ENCODE measurements around the gene CEACAM19.
"Not testable (repeated sequence)": the region's sequence is repeated elsewhere in the genome, so short reads cannot be mapped to it uniquely, and the experiment has no call there.

Gene CEACAM19

DNA sequence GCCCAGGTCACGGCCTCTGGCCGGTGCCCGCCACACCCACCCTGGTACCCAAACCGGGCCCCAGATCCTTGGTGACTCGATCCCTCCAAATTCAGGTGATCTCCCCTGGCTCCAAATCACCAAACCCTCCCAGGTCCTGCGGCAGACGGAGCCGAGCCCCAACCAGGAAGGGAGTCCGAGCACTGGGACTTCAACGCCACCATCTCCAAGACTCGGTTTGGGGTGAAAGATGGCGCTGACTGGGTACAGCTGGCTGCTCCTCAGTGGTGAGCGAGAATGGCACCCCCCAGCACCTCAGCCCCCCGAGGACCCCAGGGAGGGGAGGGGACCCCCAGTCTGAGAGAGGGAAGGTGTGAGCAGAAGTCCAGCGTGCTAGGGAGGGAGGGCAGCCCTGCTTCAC is 29.9 kb downstream of the CEACAM19 start:
- DNase-seq (ENCODE audit: low spot score), result no peak

DNA sequence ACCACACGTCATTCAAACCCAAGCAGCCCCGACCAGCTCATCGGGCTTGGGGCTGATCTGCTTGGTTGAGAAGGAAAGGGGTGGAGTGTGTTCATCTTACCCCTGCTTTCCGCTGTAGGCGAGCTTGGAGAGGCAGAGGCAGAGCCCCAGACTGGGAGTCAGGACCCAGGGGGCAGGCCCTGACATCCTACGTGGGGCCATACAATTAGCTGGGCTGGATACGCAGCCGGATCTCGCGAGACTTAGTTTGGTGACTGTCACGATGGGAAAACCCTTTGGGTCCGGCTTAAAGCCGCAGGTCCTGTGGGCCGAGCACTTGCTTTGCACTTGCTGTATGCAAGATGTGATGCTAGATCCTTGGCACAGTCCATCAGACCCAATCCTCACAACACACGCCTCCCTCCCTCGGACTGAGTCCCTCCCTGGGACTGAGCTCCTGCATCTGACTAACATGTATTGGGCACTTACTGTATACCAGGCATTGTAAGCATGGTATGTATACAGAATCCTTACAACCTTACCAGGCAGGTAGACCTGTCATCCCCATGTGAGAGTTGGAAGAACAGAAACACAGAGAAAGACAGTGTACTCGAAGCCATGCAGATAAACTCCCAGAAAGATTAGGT is 31.4 kb downstream of the CEACAM19 start:
- no peak for DNase-seq (ENCODE audit: low spot score)

DNA sequence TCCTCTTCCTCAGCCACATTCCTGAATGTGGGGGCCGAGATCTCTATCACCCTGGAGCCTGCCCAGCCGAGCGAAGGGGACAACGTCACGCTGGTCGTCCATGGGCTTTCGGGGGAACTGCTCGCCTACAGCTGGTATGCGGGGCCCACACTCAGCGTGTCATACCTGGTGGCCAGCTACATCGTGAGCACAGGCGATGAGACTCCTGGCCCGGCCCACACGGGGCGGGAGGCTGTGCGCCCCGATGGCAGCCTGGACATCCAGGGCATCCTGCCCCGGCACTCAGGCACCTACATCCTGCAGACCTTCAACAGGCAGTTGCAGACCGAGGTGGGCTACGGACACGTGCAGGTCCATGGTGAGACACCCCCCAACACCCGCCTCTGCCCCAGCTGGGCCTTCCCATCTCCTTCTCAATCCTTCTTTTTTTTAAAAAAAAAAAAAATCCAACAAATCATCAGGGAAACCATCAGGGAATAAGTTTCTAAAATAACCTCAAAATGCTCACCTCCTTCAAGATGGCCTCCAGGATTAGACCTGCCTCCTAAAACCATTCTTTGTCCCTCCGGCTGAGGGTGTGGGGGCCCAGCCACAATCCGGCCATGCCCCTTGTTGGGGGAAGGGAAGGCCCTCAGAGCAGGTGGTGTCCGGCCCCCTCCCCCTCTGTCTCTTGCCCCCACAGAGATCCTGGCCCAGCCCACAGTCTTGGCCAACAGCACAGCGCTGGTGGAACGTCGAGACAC is 32.2 kb downstream of the CEACAM19 start:
- no peak for DNase-seq (ENCODE audit: low spot score)

DNA sequence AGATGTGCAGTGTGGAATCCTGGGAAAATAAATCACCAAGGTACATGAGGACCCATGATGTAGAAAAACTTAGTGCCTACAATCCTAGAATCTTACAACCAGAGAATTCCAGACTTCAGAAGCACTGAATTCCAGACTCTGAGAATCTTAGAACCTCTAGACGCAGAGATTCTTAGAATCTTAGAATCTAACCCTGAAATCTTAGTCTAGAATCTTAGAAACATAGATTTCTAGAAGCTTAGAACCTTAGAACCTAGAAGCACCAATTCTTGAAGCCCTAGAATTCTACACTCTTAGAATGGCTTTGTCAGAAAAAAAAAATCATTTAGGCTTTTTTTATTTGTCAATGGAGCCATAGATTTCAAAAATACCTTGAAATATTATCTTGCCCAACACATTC is 33.7 kb downstream of the CEACAM19 start:
- DNase-seq (ENCODE audit: low spot score), result no peak

DNA sequence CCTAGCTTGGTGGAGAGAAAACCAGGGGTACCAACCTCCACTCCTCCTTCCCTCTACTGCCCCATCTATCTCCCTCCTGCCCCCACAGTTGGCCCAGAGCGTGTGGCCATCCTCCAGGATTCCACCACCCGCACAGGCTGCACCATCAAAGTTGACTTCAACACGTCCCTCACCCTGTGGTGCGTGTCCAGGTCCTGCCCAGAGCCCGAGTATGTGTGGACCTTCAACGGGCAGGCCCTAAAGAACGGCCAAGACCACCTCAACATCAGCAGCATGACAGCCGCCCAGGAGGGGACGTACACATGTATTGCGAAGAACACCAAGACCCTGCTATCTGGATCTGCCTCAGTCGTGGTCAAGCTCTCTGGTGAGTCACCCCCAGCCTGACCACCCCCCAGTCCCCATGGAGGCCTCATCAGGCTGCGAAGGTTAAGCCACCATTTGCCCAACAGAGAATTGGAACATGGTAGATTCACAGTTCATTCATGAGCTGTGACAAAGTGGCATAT is 34.3 kb downstream of the CEACAM19 start:
- DNase-seq (ENCODE audit: low spot score), result no peak

DNA sequence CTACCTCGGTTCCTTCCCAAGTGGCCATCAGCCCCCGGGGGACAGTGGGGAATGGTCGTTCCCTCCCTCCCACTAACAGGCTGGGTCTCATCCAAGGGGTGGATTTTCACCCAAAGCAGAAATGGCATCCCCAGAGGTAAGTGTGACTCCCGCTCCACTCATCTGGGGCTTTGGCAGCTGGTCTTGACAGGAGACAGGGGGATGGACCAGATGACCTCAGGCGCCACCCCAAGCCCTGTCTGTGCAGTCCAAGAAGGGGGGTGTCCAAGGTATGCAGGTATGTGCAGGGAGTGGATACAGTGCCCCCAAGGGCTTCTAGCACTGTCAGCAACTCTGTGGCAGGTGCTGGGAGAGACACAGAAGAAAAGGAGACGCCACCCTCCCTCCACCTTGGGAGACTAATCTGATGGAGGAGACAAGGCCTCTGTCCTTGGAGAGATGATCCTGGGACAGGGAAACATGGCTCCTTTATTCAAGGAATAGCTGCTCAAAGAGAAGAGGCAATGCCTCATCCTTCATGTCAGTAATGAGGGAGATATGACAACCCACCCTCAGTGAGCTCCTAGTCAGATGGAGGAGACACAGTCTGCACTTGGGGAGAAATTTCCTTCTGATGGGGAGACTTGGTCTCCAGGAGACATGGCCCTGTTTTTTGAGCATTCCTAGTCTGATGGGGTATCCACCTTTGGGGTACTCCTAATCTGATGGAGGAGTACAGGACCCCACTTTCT is 35.4 kb downstream of the CEACAM19 start:
- DNase-seq (ENCODE audit: low spot score), result no peak

DNA sequence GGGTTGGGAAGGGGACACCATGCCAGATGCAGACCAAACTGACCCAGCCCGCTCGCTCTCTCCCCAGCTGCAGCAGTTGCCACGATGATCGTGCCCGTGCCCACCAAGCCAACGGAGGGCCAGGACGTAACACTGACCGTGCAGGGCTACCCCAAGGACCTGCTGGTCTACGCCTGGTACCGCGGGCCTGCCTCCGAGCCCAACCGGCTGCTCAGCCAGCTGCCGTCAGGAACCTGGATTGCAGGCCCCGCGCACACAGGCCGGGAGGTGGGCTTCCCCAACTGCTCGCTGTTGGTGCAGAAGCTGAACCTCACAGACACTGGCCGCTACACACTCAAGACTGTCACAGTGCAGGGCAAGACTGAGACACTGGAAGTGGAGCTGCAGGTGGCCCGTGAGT is 36.5 kb downstream of the CEACAM19 start:
- no peak for DNase-seq (ENCODE audit: low spot score)

DNA sequence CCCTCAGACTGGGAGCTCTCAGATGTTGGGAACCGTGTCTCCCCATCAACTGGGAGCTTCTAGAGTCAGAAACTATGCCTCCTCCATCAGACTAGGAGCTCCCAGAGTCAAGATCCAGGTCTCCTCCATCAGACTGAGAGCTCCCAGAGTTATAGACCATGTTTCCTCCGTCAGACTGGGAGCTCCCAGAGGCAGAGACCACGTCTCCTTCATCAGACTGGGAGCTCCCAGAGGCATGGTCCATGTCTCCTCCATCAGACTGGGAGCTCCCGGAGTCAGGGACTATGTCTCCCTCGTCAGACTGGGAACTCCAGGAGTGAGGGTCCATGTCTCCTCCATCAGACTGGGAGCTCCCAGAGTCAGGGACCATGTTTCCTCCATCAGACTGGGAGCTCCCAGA is 37.7 kb downstream of the CEACAM19 start:
- DNase-seq (ENCODE audit: low spot score), result no peak

DNA sequence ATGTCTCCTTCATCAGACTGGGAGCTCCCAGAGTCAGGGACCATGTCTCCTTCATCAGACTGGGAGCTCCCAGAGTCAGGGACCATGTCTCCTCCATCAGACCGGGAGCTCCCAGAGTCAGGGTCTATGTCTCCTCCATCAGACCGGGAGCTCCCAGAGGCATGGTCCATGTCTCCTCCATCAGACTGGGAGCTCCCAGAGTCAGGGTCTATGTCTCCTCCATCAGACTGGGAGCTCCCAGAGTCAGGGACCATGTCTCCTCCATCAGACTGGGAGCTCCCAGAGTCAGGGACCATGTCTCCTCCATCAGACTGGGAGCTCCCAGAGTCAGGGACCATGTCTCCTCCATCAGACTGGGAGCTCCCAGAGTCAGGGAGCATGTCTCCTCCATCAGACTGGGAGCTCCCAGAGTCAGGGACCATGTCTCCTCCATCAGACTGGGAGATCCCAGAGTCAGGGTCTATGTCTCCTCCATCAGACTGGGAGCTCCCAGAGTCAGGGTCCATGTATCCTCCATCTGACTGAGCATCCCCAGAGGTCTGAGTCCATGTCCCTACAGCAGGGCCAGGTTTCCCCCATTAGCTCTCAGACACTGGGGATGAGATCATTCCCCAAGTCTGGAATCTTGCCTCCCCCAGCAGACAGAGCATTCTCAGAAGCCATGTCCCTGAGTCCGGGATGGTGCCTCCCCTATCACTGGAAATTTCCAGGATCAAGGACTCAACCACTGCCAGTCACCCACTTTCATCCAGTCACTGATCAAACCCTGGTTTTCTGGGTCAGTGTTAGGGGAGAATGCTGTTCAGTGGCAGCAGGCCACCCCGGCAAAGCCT is 38.4 kb downstream of the CEACAM19 start:
- not testable (repeated sequence) for DNase-seq (ENCODE audit: low spot score)

DNA sequence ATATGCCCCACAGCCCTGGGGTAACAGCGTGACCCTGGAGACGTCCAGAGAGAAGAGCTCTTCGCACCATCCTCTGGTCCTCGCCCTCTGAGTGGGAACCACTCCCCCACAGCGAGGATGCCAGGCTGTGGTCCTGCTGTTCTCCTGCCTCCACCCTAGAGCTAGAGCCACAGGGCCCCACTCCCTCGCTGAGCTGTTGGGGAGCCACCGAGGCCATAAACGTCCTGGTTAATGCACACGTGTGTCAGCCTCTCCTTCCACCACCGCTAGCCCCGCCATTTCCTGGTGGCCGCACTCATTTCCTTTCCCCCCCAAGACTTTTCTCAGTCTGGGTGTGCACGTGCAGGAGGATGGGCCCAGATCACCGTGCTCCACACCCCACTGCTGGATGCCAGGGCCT is 39.2 kb downstream of the CEACAM19 start:
- no peak for DNase-seq (ENCODE audit: low spot score)

DNA sequence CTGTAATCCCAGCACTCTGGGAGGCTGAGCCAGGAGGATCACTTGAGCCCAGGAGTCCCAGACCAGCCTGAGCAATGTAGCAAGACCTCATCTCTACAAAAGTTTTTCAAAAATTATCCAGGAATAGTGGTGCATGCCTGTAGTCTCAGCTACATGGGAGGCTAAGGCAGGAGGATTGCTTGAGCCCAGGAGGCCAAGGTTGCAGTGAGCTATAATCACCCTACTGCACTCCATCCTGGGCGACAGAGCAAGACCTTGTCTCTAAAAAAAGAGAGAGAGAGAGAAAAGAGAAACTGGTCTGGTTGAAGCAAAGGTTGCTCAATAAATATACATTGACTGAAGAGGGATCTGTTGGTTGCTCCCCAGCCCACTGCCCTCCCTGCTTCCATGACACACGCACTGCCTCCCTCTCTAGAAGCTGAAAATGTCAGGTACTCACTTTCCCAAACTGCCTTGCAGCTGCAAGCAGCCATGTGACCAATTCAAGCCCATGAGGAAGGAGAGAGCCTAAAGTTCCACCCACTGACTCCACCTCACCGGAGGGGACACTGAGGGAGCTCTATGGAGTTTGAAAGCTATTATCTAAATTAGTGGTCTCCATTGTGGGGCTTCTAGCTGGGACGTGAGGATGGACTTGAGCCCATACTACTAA is 41.7 kb downstream of the CEACAM19 start:
- no peak for DNase-seq (ENCODE audit: low spot score)

DNA sequence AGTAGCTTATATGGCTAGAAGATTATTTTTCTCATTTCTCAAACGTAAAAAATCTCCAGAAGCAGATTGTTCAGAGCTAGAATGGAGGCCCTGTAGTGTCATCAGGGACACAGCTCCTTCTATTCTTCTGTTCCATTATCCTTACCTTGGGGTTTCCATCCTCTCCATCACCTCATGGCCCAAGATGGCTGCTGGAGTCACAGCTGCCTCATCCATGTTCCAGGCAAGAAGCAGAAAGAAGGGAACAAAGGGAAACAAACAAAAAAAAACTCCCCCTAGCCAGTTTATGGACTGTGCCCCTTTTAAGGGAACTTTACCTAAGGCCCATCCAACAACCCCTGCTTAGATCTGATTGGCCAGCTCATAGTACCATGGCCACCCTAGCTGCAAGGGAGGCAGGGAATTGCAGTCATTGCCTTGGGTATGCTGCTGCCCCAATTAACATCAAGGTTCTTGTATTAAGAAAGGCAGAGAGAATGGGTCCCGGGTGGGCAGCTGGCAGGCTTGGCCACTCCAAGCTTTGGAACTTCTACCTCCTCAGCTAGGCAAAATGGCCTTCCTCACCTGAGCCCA is 43.4 kb downstream of the CEACAM19 start:
- DNase-seq (ENCODE audit: low spot score), result no peak

DNA sequence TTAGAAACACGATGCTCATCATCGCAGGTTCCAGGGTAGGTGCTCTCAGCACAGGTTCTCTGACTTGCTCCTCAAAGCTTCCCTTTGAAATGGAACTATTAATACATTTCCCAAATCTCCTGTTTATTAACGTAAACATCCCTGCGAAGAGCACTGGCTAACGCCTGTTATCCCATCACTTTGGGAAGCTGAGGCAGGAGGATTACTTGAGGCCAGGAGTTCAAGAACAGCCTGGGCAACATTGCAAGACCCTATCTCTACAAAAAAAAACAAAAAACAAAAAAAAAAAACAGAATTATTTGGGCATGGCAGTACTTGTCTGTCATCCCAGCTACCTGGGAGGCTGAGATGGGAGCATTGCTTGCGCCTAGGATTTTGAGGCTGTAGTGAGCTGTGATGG is 46.3 kb downstream of the CEACAM19 start:
- no peak for DNase-seq (ENCODE audit: low spot score)

DNA sequence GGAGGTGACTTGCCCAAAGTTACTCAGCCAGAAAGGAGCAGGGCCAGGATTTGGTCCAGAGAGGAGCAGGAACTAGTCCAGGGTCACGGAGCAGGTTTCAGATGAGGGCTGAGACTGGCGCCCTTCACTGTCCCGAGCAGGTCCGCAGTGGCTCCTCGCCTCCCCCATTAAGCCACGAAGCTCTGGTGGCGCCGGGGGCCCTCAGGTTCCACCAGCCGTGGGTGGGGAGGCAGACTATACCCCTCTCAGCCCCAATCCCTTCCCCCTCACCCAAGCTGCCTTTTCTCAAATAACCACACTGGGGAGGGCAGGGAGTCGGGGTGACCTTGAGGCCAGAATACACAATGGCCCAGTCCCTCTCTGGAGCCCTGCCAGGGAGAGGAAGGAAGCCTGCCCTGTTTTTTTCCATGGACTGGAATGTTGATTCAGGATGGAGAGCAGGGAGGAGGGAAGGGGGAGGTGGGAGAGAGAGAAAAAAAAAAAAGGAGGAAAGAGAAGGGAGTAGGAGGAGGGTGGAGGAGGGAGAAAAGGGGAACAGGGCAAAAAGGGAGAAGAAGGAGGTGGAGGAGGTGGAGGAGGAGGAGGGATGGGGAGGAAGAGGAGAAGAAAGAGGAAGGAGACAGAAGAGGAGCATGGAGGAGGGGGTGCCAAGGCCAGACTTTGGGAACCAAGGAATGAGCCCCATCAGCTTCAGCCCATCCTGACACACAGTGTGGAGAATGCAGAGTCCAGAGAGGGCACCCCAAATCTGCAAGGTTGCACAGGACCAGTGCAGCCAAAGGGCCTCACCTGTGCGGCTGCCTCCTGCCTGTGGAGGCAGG is 47.4 kb downstream of the CEACAM19 start:
- no peak for DNase-seq (ENCODE audit: low spot score)

DNA sequence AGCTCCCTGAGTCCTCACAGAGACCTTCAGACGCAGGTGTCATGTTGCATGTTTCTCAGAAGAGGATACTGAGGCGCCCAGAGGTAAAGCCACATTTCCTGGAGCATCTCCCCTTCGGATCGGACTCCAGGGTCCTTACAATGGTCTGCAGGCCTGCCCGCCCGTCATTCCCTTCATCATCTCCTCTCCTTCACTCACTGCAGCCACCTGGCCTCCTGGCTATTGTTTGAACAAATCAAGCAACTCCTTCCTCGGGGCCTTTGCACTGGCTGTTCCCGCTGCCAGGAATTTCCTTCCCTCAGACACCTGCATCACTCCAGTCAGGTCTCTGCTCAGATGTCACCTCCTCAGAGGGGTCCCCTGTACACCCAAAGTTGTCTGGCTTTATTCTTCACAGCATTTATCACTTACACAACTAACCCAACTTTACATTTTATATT is 48.0 kb downstream of the CEACAM19 start:
- no peak for DNase-seq (ENCODE audit: low spot score)

DNA sequence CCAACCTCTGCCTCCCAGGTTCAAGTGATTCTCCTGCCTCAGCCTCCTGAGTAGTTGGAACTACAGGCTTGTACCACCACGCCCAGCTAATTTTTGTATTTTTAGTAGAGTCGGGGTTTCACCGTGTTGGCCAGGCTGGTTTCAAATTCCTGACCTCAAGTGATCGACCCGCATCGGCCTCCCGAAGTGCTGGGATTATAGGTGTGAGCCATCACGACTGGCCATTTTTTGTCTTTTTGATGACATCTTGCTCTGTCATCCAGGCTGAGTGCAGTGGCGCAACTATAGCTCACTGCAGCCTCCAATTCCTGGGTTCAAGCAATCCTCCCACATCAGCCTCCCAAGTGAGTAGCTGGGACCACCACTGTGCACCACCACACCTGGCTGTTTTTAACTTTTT is 49.1 kb downstream of the CEACAM19 start:
- DNase-seq (ENCODE audit: low spot score), result not testable (repeated sequence)

DNA sequence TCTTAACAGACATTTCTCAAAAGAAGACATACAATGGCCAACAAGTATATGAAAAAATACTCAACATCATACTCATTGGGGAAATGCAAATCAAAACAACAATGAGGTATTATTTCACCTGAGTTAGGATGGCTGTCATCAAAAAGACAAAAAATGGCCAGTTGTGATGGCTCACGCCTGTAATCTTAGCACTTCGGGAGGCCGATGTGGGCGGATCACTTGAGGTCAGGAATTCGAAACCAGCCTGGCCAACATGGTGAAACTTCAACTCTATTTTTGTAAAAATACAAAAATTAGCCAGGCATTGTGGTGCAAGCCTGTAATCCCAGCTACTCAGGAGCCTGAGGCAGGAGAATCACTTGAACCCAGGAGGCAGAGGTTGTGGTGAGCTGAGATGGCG is 49.7 kb downstream of the CEACAM19 start:
- no peak for DNase-seq (ENCODE audit: low spot score)

DNA sequence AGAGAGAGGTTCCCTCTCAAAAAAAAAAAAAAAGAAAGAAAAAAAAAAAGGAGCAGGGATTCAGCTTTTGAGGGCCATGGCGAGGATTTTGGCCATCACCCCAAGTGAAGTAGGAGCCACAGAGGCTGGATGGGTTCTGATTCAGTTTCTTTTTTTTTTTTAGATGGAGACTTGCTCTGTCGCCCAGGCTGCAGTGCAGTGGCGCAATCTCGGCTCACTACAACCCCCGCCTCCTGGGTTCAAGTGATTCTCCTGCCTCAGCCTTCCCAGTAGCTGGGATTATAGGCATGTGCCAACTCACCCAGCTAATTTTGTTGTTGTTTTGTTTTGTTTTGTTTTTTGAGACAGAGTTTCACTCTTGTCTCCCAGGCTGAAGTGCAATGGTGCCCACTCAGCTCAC is 50.1 kb downstream of the CEACAM19 start:
- DNase-seq (ENCODE audit: low spot score), result not testable (repeated sequence)

DNA sequence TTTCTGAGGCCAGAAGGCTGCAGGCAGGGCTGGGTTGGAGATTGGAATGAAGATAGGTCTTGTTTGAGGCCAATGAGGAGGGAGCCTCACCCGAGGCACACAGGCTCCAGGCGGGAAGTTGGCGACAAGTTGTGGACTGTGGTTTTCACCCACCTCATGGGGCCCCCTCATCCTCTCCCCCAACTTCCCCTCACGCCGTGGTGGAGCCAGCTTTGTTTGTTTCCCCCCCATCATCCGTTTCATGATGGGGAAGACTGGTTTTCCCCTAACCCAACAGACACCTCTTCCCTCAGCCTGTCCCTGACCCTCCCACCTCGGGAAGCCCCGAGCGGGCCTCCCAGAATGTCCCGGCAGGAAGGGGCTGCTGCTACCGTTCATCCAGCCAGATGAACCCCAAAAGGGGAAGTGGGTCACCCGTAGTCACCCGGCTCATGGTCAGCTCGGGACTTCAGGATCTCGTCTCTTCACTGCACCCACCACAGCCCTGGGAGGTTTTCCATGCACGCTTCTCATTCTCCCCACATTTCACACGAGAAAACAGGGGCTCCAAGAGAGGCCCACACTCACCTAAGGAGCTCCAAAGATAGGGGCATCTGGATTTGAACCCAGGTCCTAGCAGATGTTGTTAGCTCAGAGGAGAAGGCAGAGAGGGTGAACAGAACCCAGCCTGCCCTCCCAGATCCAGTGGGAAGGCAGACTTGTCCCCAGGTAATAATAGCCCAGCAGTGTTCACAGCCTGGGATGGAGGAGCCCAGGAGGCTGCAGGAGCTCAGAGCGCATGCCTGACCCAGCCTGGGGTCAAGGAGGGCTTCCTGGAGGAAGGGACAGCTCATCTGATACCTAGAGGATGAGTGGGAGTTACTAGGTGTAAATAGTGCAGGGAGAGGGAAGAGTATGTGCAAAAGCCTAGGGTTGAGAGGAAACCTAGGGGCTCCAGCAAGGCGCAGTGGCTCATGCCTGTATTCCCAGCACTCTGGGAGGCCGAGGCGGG is 51.1 kb downstream of the CEACAM19 start:
- peak; percentile 30 for DNase-seq (ENCODE audit: low spot score)
